Muscle layer of duodenum (tissue), 2 donors: ENCODE data around the gene PITPNM3.

Source experiments
- H3K27ac ChIP-seq: one replicate; pipeline ENCODE4 v1.7.0; 2013; ENCODE audit warnings: mild to moderate bottlenecking, low read length
- H3K27me3 ChIP-seq: one replicate; pipeline ENCODE4 v1.7.0; 2013; ENCODE audit warnings: low read depth, mild to moderate bottlenecking, control low read depth, low read length
- H3K36me3 ChIP-seq, 2 donors: one replicate each; pipeline ENCODE4 v1.7.0; 2013; ENCODE audit warnings: low read length in 2 of 2, control low read depth in 1 of 2, mild to moderate bottlenecking in 1 of 2; ENCODE audit not compliant: insufficient read depth in 2 of 2, control insufficient read depth in 1 of 2
- H3K4me1 ChIP-seq, 2 donors: one replicate each; pipeline ENCODE4 v1.7.0; 2013; ENCODE audit warnings: low read length in 2 of 2, mild to moderate bottlenecking in 2 of 2, control low read depth in 1 of 2, moderate library complexity in 1 of 2; ENCODE audit not compliant: insufficient read depth in 2 of 2, control insufficient read depth in 1 of 2
- H3K4me3 ChIP-seq, 2 donors: one replicate each; pipeline ENCODE4 v1.7.0; 2013; ENCODE audit warnings: low read length in 2 of 2, low read depth in 1 of 2, mild to moderate bottlenecking in 1 of 2
- H3K9me3 ChIP-seq, 2 donors: one replicate each; pipeline ENCODE4 v1.7.0; 2013; ENCODE audit warnings: low read length in 2 of 2, control low read depth in 1 of 2, mild to moderate bottlenecking in 1 of 2; ENCODE audit not compliant: control insufficient read depth in 1 of 2
- donor health status: healthy.

The PITPNM3 gene

DNA sequence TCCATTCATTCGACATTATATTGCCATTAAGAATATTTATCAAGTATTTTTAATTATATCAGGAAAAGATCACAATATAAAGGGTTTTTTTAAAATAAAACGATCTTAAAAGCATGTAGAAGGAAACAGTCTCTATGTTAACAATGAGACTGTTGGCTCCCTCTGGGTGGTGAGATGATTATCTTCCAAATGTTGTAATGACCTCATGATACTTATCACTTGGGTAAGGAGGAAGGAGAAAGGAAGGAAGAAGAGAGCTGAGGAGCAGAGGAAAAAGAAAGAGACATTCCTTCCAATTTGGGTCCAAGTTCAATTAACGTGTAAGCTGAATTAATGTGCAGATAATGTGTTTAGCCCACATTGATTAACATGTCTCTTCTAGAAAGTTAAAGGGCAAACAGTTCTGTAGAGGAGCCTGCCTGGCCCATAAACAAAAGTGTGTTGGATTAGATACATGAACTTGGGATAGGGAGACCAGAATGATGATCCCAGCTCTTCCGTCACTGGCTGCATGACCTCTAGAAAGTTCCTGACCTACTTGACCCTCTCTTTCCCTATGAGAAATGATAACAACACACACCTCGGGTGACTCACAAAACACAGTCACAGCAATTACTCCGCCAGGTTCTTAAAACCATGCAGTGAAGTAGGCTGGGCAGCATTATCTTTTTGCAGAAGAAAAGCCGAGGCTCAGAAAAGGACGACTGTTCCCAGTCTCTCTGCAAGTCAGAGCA lies 80.1 kb downstream of the PITPNM3 start:
- peaks cover 0 to 6% of the 10 kb centered on the region in 2 donors for H3K36me3 ChIP-seq
- H3K9me3 ChIP-seq: no peaks in the 10 kb centered on the region
- H3K27me3 ChIP-seq: no peaks in the 10 kb centered on the region
- no peak overlapping the region for H3K27ac ChIP-seq
- peaks cover 4 to 7% of the 10 kb centered on the region in 2 donors for H3K4me1 ChIP-seq
- no peak overlapping the region for H3K4me3 ChIP-seq

DNA sequence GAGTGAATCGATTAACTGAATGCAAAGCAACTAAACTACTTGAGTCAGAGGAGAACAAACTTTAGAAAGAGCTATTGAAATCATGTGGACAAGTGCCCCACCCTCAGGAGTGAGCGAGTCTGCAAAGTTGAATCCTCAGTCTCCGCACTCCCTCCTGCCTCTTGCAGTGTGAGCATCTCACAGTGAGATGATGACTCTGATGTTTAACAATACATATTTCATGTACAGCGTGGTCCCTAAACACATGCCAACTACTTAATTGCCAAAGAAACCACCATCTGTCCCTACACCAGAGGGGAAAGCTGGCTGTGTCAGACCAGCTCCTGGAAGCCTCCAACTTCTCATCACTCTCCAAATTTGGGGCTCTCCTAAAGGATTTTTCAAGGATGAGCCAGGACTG lies 80.9 kb downstream of the PITPNM3 start:
- Histone ChIP-seq H3K36me3 (peaks cover 0 to 6% of the 10 kb centered on the region in 2 donors), H3K27ac (no peak overlapping the region), H3K4me1 (peaks cover 4 to 7% of the 10 kb centered on the region in 2 donors), H3K9me3 (no peaks in the 10 kb centered on the region), H3K27me3 (no peaks in the 10 kb centered on the region), H3K4me3 (no peak overlapping the region)

DNA sequence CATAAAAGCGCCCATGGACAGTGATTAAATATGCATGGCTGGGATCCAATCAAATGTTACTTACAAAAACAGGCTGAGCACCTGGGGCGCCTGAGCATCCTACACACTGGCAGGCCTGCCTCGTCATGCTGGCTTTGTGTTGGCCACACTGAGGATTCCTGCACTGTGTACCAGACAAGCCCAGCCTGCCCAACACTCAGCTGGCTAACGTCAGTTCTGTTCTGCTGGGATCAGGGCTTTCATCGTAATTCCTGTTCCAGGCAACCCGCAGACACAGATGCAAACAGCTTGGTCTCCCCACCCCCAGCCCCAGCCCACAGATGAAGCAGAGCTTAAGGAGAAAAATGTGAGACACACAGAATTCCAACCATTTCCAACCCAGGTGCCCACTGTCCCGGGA lies 81.4 kb downstream of the PITPNM3 start:
- Histone ChIP-seq H3K27me3 (no peaks in the 10 kb centered on the region), H3K4me1 (peaks cover 4 to 7% of the 10 kb centered on the region in 2 donors), H3K27ac (no peak overlapping the region), H3K4me3 (no peak overlapping the region), H3K9me3 (no peaks in the 10 kb centered on the region), H3K36me3 (peaks cover 0 to 6% of the 10 kb centered on the region in 2 donors)

GRCh38 chr17:6474376-6474775 lies 82.0 kb downstream of the PITPNM3 start:
- Histone ChIP-seq H3K36me3 (peaks cover 0 to 6% of the 10 kb centered on the region in 2 donors), H3K27ac (no peak overlapping the region), H3K4me1 (peaks cover 4 to 7% of the 10 kb centered on the region in 2 donors)

DNA sequence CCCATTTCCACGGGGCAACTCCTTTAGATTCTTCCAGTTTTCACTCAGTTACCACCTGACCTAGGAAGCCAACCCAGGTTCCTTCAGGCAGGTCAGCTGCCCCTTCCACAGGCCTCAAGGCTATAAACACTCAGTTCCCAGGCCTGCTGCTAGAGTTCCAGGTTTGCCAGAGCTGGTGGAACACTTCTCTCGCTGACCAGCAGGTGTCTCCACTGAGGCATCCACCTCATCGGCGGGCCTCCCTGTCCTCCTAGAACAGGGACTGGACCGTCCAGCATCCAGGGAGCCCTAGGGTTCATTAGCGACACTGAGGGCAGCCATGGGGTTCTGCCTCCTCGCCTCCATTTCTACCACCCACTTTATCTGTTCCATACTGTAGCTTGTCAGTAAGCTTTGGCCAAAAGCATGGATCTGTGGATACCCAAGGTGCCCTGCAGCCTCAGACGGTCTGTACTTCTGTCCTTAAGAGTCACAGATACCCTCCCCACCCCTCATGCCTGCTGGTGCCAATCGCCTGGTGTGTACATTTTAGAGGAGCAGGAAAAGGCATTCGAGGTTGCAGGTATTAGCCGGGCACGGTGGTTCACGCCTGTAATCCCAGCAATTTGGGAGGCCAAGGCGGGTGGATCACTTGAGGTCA lies 83.1 kb downstream of the PITPNM3 start:
- Histone ChIP-seq H3K9me3 (no peaks in the 10 kb centered on the region), H3K36me3 (peaks cover 0 to 6% of the 10 kb centered on the region in 2 donors), H3K4me3 (no peak overlapping the region), H3K4me1 (peaks cover 4 to 7% of the 10 kb centered on the region in 2 donors), H3K27me3 (no peaks in the 10 kb centered on the region), H3K27ac (no peak overlapping the region)

More at GRCh38 chr17:6474376-6474775, 82.0 kb downstream of the PITPNM3 start:
- H3K4me3 ChIP-seq: no peak overlapping the region
- no peaks in the 10 kb centered on the region for H3K9me3 ChIP-seq
- no peaks in the 10 kb centered on the region for H3K27me3 ChIP-seq

DNA sequence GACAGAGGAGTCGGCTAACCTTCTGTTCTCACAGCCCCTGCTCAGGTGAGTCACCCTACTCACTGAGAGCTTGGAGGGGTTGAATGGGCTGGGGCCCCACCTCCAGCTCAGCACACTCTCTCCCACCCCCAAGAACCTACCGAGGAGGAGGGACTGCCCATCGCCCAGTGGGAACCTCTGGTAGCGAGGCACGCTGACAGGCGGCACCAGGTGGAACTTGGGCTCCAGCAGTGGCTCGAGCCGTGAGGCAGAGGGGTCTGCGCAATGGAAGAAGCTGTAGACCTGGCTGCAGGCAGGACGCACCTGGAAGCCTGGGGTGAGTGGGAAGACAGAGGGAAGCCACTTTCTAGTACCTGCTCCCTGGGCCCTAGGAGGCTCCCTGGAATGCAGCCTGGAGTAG lies 83.8 kb downstream of the PITPNM3 start:
- H3K27me3 ChIP-seq: no peaks in the 10 kb centered on the region
- H3K4me1 ChIP-seq: peaks cover 4 to 7% of the 10 kb centered on the region in 2 donors
- no peaks in the 10 kb centered on the region for H3K9me3 ChIP-seq
- H3K36me3 ChIP-seq: peaks cover 0 to 11% of the 10 kb centered on the region in 2 donors
- H3K27ac ChIP-seq: no peak overlapping the region
- no peak overlapping the region for H3K4me3 ChIP-seq

DNA sequence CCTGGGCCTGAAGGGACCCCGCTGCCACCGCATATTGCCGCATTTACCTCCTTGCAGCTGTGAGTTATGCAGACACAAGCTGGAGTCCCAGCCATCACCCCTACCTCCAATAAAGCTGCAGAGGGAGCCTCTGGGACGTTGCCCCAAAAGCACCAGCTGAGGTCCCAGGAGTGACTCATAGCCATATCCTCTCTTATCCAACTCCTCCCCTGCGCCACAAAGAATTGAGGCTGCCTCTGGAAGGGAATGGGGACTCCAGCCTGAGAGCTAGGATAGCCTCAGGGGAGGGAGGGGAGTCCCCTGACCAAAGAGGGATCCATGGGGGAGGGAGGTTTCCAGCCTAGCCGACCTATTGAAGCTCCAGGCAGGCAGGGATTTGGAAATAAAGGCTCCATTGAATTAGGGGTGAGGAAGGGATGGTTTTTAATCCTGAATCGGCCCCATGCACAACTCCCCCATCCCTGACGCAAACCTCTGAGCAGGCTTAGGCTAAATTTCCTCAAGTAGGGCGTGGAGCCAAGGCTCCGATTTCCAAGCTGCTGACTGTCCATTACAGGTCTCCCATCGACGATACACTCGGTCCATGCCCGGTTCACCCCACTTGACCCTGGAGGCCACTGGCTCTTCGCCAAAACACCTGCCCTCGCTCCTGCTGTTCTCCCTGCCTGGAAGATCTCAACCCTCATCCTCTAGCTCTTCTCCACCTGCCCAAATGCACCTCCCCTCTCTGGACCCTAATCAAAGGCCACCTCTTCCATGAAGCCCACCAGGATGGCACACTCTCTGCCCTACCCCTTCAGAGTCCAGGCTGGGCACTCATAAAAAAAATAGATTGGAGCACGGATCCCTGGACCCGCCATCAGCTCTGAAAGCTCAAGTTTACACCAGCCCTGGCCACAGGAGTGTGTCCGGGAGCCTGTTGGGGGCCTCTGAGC lies 84.6 kb downstream of the PITPNM3 start:
- H3K9me3 ChIP-seq: no peaks in the 10 kb centered on the region
- H3K4me3 ChIP-seq: no peak overlapping the region
- H3K4me1 ChIP-seq: peaks cover 4 to 7% of the 10 kb centered on the region in 2 donors
- H3K36me3 ChIP-seq: peaks cover 0 to 10% of the 10 kb centered on the region in 2 donors
- H3K27me3 ChIP-seq: no peaks in the 10 kb centered on the region
- no peak overlapping the region for H3K27ac ChIP-seq

DNA sequence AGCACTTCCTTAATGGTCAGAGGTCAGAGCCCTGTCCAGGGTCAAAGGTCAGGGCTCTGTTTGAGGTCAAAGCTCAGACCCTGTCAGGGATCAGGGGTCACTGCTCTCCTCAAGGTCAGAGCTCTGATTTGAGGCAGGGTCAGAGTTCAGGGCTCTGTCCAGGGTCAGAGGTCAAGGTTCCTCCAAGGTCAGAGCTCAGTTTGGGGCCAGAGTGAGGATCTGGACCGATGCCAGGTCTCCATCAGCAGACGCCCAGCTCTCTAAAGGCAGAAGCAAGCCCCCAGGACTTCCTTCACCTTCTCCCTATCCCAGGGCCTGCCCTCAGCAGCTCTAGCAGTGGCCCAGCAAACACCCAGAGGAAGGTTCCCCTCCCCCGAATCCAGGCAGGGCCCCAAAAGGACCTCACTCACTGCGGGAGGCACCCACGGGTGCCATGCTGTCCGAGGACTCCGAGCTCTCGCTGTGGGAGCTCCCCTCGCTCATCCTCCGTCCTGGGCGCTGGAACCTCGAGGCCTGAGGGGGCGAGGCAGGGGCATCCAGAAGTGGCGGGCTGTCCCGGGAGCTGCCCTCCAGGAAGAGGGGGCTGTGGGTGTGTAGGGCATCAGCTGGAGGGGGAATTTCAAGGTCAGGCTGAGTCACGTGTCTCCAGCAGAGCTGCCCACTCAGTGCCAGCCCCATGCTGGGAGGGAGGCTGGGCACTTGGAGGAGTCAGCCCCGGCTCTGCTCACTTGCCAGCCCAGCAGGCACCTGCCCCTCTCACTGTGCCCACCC lies 85.4 kb downstream of the PITPNM3 start:
- Histone ChIP-seq H3K27me3 (no peaks in the 10 kb centered on the region), H3K4me1 (peaks cover 0 to 7% of the 10 kb centered on the region in 2 donors), H3K27ac (no peak overlapping the region), H3K9me3 (no peaks in the 10 kb centered on the region), H3K36me3 (peaks cover 0 to 11% of the 10 kb centered on the region in 2 donors), H3K4me3 (no peak overlapping the region)

DNA sequence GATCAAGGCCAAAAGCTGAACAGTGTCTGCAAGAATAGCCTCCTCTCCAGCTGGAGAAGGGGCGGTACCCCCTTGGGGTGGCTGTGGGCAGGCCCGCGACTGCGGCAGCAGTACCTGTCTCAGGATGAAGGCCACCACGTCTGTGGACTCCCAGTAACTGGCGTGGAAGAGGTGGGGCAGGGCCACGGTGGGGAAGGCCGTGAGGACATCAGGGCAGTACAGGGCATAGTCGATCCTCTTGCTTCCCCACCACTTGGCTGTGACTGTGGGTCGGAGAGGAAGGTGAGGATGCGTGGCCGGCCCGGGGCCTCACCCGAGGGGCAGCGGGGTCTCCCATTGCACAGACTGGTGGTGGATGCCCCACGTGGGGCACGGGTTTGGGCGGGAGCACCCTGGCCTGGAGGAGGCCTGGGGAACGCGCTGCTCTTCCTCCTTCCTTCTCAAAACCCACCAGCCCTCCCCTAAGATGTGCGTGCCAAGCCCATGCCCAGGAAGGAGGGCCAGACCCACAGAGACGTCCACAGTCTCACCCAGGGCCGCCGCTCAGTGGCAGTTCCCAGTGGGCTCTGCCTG lies 86.1 kb downstream of the PITPNM3 start:
- Histone ChIP-seq H3K27me3 (no peaks in the 10 kb centered on the region), H3K36me3 (peaks cover 0 to 12% of the 10 kb centered on the region in 2 donors), H3K4me1 (peaks cover 0 to 7% of the 10 kb centered on the region in 2 donors), H3K4me3 (no peak overlapping the region), H3K27ac (no peak overlapping the region), H3K9me3 (no peaks in the 10 kb centered on the region)

- Histone ChIP-seq H3K27me3 (no peaks in the 10 kb centered on the region), H3K9me3 (no peaks in the 10 kb centered on the region)
Measured at GRCh38 chr17:6468051-6468790, 88.1 kb downstream of the PITPNM3 start.

More at GRCh38 chr17:6468051-6468790, 88.1 kb downstream of the PITPNM3 start:
- H3K36me3 ChIP-seq: peaks cover 0 to 21% of the 10 kb centered on the region in 2 donors
- H3K4me1 ChIP-seq: no peaks in the 10 kb centered on the region
- H3K27ac ChIP-seq: no peak overlapping the region
- H3K4me3 ChIP-seq: no peak overlapping the region
